Stimulated activated CD8-positive, alpha-beta memory T cell treated with anti-CD3 and anti-CD28 coated beads, Interleukin-4, amount 100 ng/mL, for 4 hours (primary cell): Measurements from ENCODE around the gene RPUSD2.
"Not testable (repeated sequence)": the region's sequence is repeated elsewhere in the genome, so short reads cannot be mapped to it uniquely, and the experiment has no call there.

ENCODE experiments used
- DNase-seq, 2 donors: peaks; one replicate each; pipeline ENCODE4 v3.0.0-alpha.2; 2020; ENCODE audit warnings: low read depth in 2 of 2, low spot score in 1 of 2

The RPUSD2 gene

GRCh38 chr15:40565333-40566238, 3.5 kb upstream of the RPUSD2 start:
- no peak for DNase-seq

GRCh38 chr15:40567111-40567510, 2.0 kb upstream of the RPUSD2 start:
- no peak for DNase-seq

GRCh38 chr15:40575113-40575512, 6.0 kb downstream of the RPUSD2 start:
- no peak for DNase-seq

- DNase-seq, result not testable (repeated sequence)
Observed at GRCh38 chr15:40576914-40577313, 7.8 kb downstream of the RPUSD2 start.

- no peak for DNase-seq
Observed at GRCh38 chr15:40578892-40579291, 9.8 kb downstream of the RPUSD2 start.

- DNase-seq, result not testable (repeated sequence)
Observed at GRCh38 chr15:40581796-40582195, 12.7 kb downstream of the RPUSD2 start.

GRCh38 chr15:40582726-40583246, 13.7 kb downstream of the RPUSD2 start:
- DNase-seq, result no peak

GRCh38 chr15:40584191-40584590, 15.1 kb downstream of the RPUSD2 start:
- no peak for DNase-seq

GRCh38 chr15:40590667-40591050, 21.6 kb downstream of the RPUSD2 start:
- no peak for DNase-seq

GRCh38 chr15:40591389-40591788, 22.3 kb downstream of the RPUSD2 start:
- DNase-seq, result no peak

- no peak for DNase-seq
Observed at GRCh38 chr15:40593165-40593564, 24.1 kb downstream of the RPUSD2 start.

GRCh38 chr15:40593588-40594428, 24.7 kb downstream of the RPUSD2 start, which contains the start of gene KNL1:
Gene KNL1, plus strand, starts transcription at chr15:40594249. Its CDS starts 8,683 bp downstream, at chr15:40602932.
- peak; percentile 71 to 83 for DNase-seq

GRCh38 chr15:40594429-40594836, 25.3 kb downstream of the RPUSD2 start:
- DNase-seq, result no peak

- no peak for DNase-seq
Observed at GRCh38 chr15:40595219-40595618, 26.1 kb downstream of the RPUSD2 start.

GRCh38 chr15:40595773-40596172, 26.7 kb downstream of the RPUSD2 start:
- DNase-seq, result no peak

GRCh38 chr15:40597024-40597423, 27.9 kb downstream of the RPUSD2 start:
- no peak for DNase-seq

- DNase-seq, result no peak
Observed at GRCh38 chr15:40598126-40598525, 29.0 kb downstream of the RPUSD2 start.

- no peak for DNase-seq
Observed at GRCh38 chr15:40598672-40599071, 29.6 kb downstream of the RPUSD2 start.

- no peak for DNase-seq
Observed at GRCh38 chr15:40600956-40601355, 31.9 kb downstream of the RPUSD2 start.

- DNase-seq, result no peak
Observed at GRCh38 chr15:40603935-40604334, 34.8 kb downstream of the RPUSD2 start.

- no peak for DNase-seq
Observed at GRCh38 chr15:40613080-40613479, 44.0 kb downstream of the RPUSD2 start.

- DNase-seq, result no peak
Observed at GRCh38 chr15:40618023-40618422, 48.9 kb downstream of the RPUSD2 start.
